Measurements from ENCODE around the gene ABI1.

ABI1 gene

GRCh38 chr10:26776258-26776657 is 84.5 kb downstream of the ABI1 start:
- DNase-seq (ENCODE audit: low read depth in 2 of 2), result no peak

- no peak for DNase-seq (ENCODE audit: low read depth in 2 of 2)
Measured at GRCh38 chr10:26773633-26774032, 87.1 kb downstream of the ABI1 start.

- no peak for DNase-seq (ENCODE audit: low read depth in 2 of 2)
Measured at GRCh38 chr10:26770069-26770468, 90.7 kb downstream of the ABI1 start.

- no peak for DNase-seq (ENCODE audit: low read depth in 2 of 2)
Measured at GRCh38 chr10:26765549-26765948, 95.2 kb downstream of the ABI1 start.

GRCh38 chr10:26759008-26759407 is 101.8 kb downstream of the ABI1 start:
- no peak for DNase-seq (ENCODE audit: low read depth in 2 of 2)

GRCh38 chr10:26755443-26755903 is 105.3 kb downstream of the ABI1 start:
- DNase-seq (ENCODE audit: low read depth in 2 of 2), result no peak

GRCh38 chr10:26746061-26746460 is 114.7 kb downstream of the ABI1 start:
- no peak for DNase-seq (ENCODE audit: low read depth in 2 of 2)

- DNase-seq (ENCODE audit: low read depth in 2 of 2), result no peak
Measured at GRCh38 chr10:26743841-26744240, 116.9 kb downstream of the ABI1 start.

GRCh38 chr10:26743091-26743490 is 117.7 kb downstream of the ABI1 start:
- DNase-seq (ENCODE audit: low read depth in 2 of 2), result no peak

GRCh38 chr10:26741368-26741767 is 119.4 kb downstream of the ABI1 start:
- no peak for DNase-seq (ENCODE audit: low read depth in 2 of 2)

- DNase-seq (ENCODE audit: low read depth in 2 of 2), result peak; percentile 18 to 22
Measured at GRCh38 chr10:26739071-26739631, 121.6 kb downstream of the ABI1 start.

- no peak for DNase-seq (ENCODE audit: low read depth in 2 of 2)
Measured at GRCh38 chr10:26738301-26738911, 122.4 kb downstream of the ABI1 start.

- DNase-seq (ENCODE audit: low read depth in 2 of 2), result peak; percentile 32 to 35
Measured at GRCh38 chr10:26737730-26738129, 123.0 kb downstream of the ABI1 start.

- no peak for DNase-seq (ENCODE audit: low read depth in 2 of 2)
Measured at GRCh38 chr10:26735435-26735834, 125.3 kb downstream of the ABI1 start.

GRCh38 chr10:26733750-26734568 is 126.8 kb downstream of the ABI1 start:
- no peak for DNase-seq (ENCODE audit: low read depth in 2 of 2)

GRCh38 chr10:26730552-26730951 is 130.2 kb downstream of the ABI1 start:
- DNase-seq (ENCODE audit: low read depth in 2 of 2), result no peak

GRCh38 chr10:26729395-26729794 is 131.4 kb downstream of the ABI1 start:
- no peak for DNase-seq (ENCODE audit: low read depth in 2 of 2)

- no peak for DNase-seq (ENCODE audit: low read depth in 2 of 2)
Measured at GRCh38 chr10:26728957-26729356, 131.8 kb downstream of the ABI1 start.

- no peak for DNase-seq (ENCODE audit: low read depth in 2 of 2)
Measured at GRCh38 chr10:26727005-26727404, 133.8 kb downstream of the ABI1 start.

- no peak for DNase-seq (ENCODE audit: low read depth in 2 of 2)
Measured at GRCh38 chr10:26725837-26726727, 134.7 kb downstream of the ABI1 start.

GRCh38 chr10:26723016-26723415 is 137.7 kb downstream of the ABI1 start:
- DNase-seq (ENCODE audit: low read depth in 2 of 2), result no peak

GRCh38 chr10:26721561-26721960 is 139.2 kb downstream of the ABI1 start:
- peak in 1 of 2 donors; percentile 33 for DNase-seq (ENCODE audit: low read depth in 2 of 2)
